Left ventricle myocardium inferior (tissue), 1 donor: ENCODE results near the gene GLYAT. TPM values are rescaled to one million over a fixed set of nuclear protein-coding genes. Genes with fewer than 3 reads are reported as not detected.

Experiments
- DNase-seq: peaks from one replicate; pipeline ENCODE4 v3.0.0-alpha.2; 2020
- H3K27ac ChIP-seq: fragments of 200-600 bp; replicated peaks from 2 replicates; pipeline ENCODE4 v1.8.0; 2021
- H3K27me3 ChIP-seq: fragments of 200-600 bp; 2 replicates; pipeline ENCODE4 v1.8.0; 2021; ENCODE audit warnings: low read depth
- H3K36me3 ChIP-seq: fragments of 200-600 bp; 2 replicates; pipeline ENCODE4 v1.8.0; 2021
- H3K4me1 ChIP-seq: fragments of 200-600 bp; 2 replicates; pipeline ENCODE4 v1.8.0; 2021
- H3K4me3 ChIP-seq: fragments of 200-600 bp; 2 replicates; pipeline ENCODE4 v1.8.0; 2021; ENCODE audit warnings: mild to moderate bottlenecking, moderate library complexity
- H3K9me3 ChIP-seq: fragments of 200-600 bp; replicated peaks from 2 replicates; pipeline ENCODE4 v1.8.0; 2021
- CTCF ChIP-seq: fragments of 200-600 bp; IDR thresholded peaks from 2 replicates; pipeline ENCODE4 v1.8.0; 2021; ENCODE audit warnings: antibody characterized with exemption, mild to moderate bottlenecking, borderline replicate concordance
- intact Hi-C: fragments of 100-400 bp; cut with micrococcal nuclease; formaldehyde crosslinking; loops from one replicate; pipeline ENCODE4 v1.11.0; 2022
- total RNA-seq: library from RNA; stranded (reverse); fragmentation: NEBNext Ultra II Directional; extraction: Animal tissue kit (Norgen Biotek cat#: 25700); gene quantifications from one replicate; pipeline ENCODE4 v1.2.1, GENCODE V29; 2021
- donor health status: DM: no; HTN: yes; CAD: no; lungs with severe emphysema.

GLYAT gene
- total RNA-seq, 1 donor from 2014 or later, result not detected

GRCh38 chr11:58770166-58770565 is 38.4 kb upstream of the GLYAT start:
- TF ChIP-seq CTCF, result no peak
- Histone ChIP-seq H3K27ac (no peak overlapping the region), H3K4me1 (no peaks in the 10 kb centered on the region), H3K36me3 (no peaks in the 10 kb centered on the region), H3K9me3 (no peaks in the 10 kb centered on the region), H3K4me3 (no peak overlapping the region), H3K27me3 (peaks cover 35% of the 10 kb centered on the region)
- intact Hi-C loops, result no loop called here
- no peak for DNase-seq

- intact Hi-C loops, result no loop called here
- H3K4me3 ChIP-seq, result no peak overlapping the region
- H3K9me3 ChIP-seq, result no peaks in the 10 kb centered on the region
- no peak overlapping the region for H3K27ac ChIP-seq
- no peak for DNase-seq
- no peak for TF ChIP-seq CTCF
- H3K4me1 ChIP-seq, result no peaks in the 10 kb centered on the region
- H3K36me3 ChIP-seq, result no peaks in the 10 kb centered on the region
- peaks cover 34% of the 10 kb centered on the region for H3K27me3 ChIP-seq
Measured at GRCh38 chr11:58769308-58769707, 37.6 kb upstream of the GLYAT start.

- Histone ChIP-seq H3K4me3 (no peak overlapping the region), H3K27me3 (peaks cover 24% of the 10 kb centered on the region), H3K27ac (no peak overlapping the region), H3K36me3 (no peaks in the 10 kb centered on the region), H3K4me1 (no peaks in the 10 kb centered on the region), H3K9me3 (no peaks in the 10 kb centered on the region)
- no peak for DNase-seq
- intact Hi-C loops, result no loop called here
- no peak for TF ChIP-seq CTCF
Measured at GRCh38 chr11:58768137-58768536, 36.4 kb upstream of the GLYAT start.

- DNase-seq, result no peak
- Histone ChIP-seq H3K4me1 (no peaks in the 10 kb centered on the region), H3K4me3 (no peak overlapping the region), H3K9me3 (no peaks in the 10 kb centered on the region), H3K27ac (no peak overlapping the region), H3K27me3 (peaks cover 8% of the 10 kb centered on the region), H3K36me3 (no peaks in the 10 kb centered on the region)
- no peak for TF ChIP-seq CTCF
- intact Hi-C loops, result no loop called here
Measured at GRCh38 chr11:58765078-58765477, 33.3 kb upstream of the GLYAT start.

- no peaks in the 10 kb centered on the region for H3K4me1 ChIP-seq
- no peaks in the 10 kb centered on the region for H3K27me3 ChIP-seq
- H3K36me3 ChIP-seq, result no peaks in the 10 kb centered on the region
- no peaks in the 10 kb centered on the region for H3K9me3 ChIP-seq
- no peak overlapping the region for H3K27ac ChIP-seq
- H3K4me3 ChIP-seq, result no peak overlapping the region
- intact Hi-C loops, result no loop called here
- TF ChIP-seq CTCF, result no peak
- no peak for DNase-seq
Measured at GRCh38 chr11:58763120-58763490, 31.4 kb upstream of the GLYAT start.
